HG02623 (cell line): ENCODE measurements around the gene HSD17B14.

ENCODE experiments used
- ATAC-seq: cut with Tn5 transposase; IDR thresholded peaks from one replicate; pipeline ENCODE4 v1.9.1; 2021; ENCODE audit warnings: moderate library complexity; ENCODE audit not compliant: unreplicated experiment

The HSD17B14 gene

GRCh38 chr19:48830965-48831364, 5.3 kb downstream of the HSD17B14 start:
- no peak for ATAC-seq

GRCh38 chr19:48830088-48830487, 6.2 kb downstream of the HSD17B14 start:
- no peak for ATAC-seq

GRCh38 chr19:48826606-48827020, 9.7 kb downstream of the HSD17B14 start:
- ATAC-seq = no peak

DNA sequence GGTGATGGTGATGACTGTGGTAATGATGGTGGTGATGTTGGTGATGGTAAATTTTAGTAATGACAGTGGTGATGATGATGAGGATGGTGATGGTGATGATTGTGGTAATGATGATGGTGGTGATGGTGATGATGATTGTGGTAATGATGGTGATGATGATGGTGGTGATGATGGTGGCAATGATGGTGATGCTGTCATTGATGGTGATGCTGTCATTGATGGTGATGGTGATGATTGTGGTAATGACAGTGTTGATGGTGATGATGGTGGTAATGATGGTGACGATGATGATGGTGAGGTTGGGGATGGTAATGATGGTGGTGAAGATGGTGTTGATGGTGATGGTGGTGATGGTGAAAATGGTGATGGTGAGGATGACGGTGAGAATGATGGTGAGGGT, 13.8 kb downstream of the HSD17B14 start:
- no peak for ATAC-seq

DNA sequence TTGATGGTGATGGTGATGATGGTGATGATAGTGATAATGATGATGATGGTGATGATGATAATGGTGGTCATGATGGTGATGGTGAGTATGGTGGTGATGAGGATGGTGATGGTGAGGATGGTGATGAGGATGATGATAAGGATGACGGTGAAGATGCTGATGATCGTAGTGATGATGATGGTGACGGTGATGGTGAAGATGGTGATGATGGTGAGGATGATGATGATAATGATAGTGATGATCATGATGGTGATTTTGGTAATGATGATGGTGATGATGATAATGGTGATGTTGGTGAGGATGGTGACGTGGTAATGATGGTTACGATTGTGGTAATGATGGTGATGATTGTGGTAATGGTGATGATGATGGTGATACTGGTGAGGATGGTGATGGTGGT, 14.7 kb downstream of the HSD17B14 start:
- no peak for ATAC-seq

- ATAC-seq = no peak
Observed at GRCh38 chr19:48819366-48819816, 16.9 kb downstream of the HSD17B14 start.

DNA sequence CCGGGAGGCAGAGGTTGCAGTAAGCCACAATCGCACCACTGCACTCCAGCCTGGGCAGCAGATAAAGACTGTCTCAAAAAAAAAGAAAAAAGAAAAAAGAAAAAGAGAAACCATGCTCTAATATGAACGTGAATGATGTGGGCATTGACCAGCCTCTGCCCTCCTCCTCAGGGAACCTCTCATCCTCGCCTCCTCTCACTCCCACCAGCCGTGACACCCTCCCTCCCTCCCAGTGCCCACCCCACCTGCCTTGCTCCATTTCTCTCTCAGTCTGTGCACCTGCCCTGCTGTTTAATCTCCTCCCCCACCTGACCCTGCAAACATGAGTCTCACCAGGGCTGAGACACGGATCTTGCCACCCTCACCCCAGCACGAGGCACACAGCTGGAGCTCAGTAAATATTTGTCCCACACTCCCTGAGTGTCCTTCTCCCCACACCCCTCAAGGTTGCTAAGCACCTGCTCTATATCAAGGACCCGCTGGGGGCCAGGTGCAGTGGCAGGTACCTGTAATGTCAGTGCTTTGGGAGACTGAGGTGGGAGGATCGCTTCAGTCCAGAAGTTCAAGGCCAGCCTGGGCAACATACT, 18.0 kb downstream of the HSD17B14 start:
- no peak for ATAC-seq

- ATAC-seq = no peak
Observed at GRCh38 chr19:48817585-48818124, 18.6 kb downstream of the HSD17B14 start.

DNA sequence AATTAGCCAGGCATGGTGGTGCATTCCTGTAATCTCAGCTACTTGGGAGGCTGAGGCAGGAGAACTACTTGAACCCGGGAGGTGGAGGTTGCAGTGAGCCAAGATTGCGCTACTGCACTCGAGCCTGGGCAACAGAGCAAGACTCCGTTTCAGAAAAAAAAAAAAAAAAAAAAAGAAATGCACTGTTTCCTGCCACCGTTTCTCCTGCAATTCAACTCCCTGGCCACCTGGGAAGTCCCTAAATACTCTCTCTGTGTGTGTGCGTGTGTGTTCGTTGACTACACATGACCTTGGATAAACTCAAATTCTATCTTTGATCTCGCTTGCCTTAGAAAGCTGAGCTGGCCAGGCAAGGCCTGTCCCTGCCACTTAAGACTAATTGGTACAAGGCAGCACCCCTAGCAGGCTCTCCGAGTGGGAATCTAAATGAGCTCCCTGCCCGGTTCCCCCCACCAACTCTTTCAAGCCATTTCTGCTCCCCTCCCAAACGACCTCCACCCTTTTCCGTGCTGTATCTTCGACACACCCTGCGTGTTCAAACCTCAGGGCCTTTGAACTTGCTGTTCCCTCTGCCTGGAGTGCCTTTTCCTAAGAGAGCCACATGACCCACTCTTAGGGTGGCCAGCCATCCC, 20.3 kb downstream of the HSD17B14 start:
- no peak for ATAC-seq

GRCh38 chr19:48814895-48815294, 21.4 kb downstream of the HSD17B14 start:
- no peak for ATAC-seq

GRCh38 chr19:48813123-48813913, 23.0 kb downstream of the HSD17B14 start:
- ATAC-seq = no peak

- peak; percentile 50 for ATAC-seq
Observed at GRCh38 chr19:48812094-48812929, 24.0 kb downstream of the HSD17B14 start.

- no peak for ATAC-seq
Observed at GRCh38 chr19:48810151-48810550, 26.1 kb downstream of the HSD17B14 start.

DNA sequence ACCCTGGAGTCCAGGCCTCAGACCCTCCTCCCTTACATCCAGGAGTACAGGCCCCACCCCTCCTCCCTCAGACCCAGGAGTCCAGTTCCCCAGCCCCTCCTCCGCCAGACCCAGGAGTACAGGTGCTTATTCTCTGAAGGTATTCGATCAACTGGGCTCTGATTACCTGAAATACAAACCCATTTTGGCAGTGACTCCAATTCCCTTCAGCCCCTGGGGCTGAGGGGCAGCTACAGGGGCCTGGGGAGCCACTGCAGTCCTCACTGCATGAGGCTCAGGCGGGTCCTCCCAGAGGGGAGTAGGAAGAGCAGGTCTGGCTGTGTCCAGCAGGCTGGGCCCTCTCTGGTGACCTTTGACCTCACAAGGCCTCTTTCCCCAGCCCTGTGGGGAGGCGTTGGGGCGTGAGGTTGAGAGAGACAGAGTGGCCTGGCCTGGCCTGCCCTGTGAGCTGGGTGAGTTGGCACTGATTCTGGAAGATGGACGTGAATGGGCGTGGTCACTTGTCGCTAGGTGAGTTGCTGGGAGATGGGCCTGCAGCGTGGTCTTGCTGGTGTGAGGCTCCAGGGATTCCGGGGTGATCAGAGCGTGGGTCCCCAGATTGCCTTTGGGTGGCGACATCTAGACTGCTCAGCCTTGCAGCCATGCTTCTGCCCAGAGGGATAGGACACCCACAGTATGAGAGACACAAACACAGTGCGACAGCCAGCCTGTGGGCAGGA, 28.5 kb downstream of the HSD17B14 start:
- ATAC-seq = no peak

DNA sequence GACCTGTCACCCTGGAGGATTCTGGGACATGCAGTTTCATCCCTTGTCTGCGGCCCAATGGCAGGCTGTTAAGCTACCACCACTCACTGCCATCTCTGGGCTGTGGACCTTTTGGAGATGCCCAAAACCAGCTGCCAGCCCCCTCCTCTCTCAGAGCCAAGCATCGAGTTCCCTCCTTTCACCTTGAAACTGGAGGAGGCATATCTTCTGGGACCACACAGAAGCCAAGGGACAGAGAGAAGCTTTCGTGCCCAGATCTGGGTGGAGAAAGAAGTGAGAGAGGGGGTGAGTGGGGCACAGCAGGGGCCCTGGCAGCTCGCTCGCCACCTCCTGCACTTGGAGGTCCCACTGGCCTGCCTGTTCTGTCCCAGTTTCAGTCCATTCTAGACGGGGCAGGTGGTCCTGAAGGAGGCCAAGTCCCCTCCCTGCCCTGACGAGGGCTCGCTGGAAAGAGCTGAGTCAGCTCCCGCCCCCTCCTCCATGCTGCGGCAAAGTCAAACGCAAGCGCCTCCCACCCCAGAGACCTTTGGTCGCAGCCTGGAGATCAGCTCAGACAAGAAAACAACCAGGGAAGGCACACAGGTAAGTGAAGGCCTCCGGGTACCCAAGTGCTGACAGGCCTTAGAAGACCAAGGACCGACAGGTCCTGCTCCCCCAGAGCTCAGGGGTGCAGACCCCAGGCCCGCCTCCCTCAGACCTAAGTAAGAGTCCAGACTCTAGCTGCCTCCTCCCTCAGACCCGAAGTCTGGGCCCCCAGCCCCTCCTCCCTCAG, 29.3 kb downstream of the HSD17B14 start:
- no peak for ATAC-seq

DNA sequence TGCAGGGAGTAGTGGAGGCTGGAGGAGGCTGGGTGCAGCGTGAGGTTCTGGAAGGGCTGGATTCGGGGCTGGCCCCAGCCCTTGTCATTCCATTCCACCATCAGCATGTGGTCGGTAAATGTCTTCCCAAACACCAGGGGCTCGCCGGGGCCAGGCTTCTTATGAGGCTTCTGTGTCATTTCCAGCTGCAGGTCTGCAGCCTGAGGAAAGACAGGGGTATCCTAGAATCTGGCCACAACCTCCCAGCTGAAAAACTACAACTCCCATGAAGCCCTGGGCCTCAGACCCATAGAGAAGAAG, 29.8 kb downstream of the HSD17B14 start:
- ATAC-seq = no peak

GRCh38 chr19:48805452-48805851, 30.8 kb downstream of the HSD17B14 start:
- ATAC-seq = no peak

DNA sequence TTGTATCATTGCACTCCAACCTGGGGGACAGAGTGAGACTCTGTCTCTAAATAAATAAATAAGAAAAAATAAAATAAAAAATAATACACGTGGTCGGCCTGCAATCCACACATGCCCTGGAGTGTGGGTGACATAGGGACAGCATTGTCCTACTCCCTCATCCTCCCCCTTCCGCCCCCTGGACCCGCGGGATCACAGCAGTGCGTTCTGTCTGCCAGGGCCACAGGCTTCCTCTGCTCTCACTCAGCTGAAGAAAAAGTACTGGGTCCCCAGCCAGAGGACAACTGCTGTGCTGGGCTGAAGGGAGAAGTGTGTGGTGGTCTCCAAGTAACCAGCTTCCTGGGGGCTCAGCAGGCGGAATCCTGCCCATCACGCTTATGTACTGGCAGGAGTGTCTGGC, 31.8 kb downstream of the HSD17B14 start:
- no peak for ATAC-seq

DNA sequence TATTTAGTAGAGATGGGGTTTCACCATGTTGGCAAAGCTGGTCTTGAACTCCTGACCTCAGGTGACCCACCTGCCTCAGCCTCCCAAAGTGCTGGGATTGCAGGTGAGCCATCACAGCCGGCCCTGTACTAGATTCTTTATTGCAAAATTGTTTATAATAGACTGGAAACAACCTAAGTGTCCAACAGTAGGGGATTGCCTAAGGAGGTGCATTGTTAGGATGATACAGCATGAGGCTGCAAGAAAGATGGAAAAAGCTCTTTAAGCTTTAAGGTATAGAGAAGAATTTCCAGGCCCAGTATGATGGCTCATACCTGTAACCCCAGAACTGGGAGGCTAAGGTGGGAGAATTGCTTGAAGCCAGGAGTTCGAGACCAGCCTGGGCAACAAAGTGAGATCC, 33.7 kb downstream of the HSD17B14 start:
- no peak for ATAC-seq
